Myocyte (in vitro differentiated cells): ENCODE data around the gene YTHDC2. TPM values are rescaled to one million over a fixed set of nuclear protein-coding genes. Genes with fewer than 3 reads are reported as not detected.
"Not testable (repeated sequence)": the region's sequence is repeated elsewhere in the genome, so short reads cannot be mapped to it uniquely, and the experiment has no call there.

Experiments
- DNase-seq: peaks from one replicate; pipeline ENCODE4 v3.0.0-alpha.2; 2012; ENCODE audit warnings: low read depth
- total RNA-seq: library from RNA; depleted of rRNA; stranded (reverse); fragments of >200 nt; gene quantifications from 2 replicates; pipeline ENCODE4 v1.2.3, GENCODE V29; 2014

Gene YTHDC2
- total RNA-seq, 1 donor from 2014 or later = 11.8 TPM

GRCh38 chr5:113600255-113600905 is 86.9 kb downstream of the YTHDC2 start:
- DNase-seq = no peak

GRCh38 chr5:113601423-113601822 is 87.9 kb downstream of the YTHDC2 start:
- DNase-seq = no peak

GRCh38 chr5:113603246-113603645 is 89.8 kb downstream of the YTHDC2 start:
- DNase-seq = not testable (repeated sequence)

GRCh38 chr5:113606298-113607134 is 93.0 kb downstream of the YTHDC2 start:
- DNase-seq = peak; percentile 56

GRCh38 chr5:113607361-113607760 is 93.9 kb downstream of the YTHDC2 start:
- DNase-seq = no peak

GRCh38 chr5:113608113-113608596 is 94.7 kb downstream of the YTHDC2 start:
- DNase-seq = peak; percentile 69

GRCh38 chr5:113612060-113612496 is 98.6 kb downstream of the YTHDC2 start:
- DNase-seq = peak; percentile 41

- no peak for DNase-seq
Measured at GRCh38 chr5:113614191-113614590, 100.7 kb downstream of the YTHDC2 start.

GRCh38 chr5:113615708-113616107 is 102.2 kb downstream of the YTHDC2 start:
- DNase-seq = no peak

- no peak for DNase-seq
Measured at GRCh38 chr5:113617191-113617796, 103.8 kb downstream of the YTHDC2 start.

- no peak for DNase-seq
Measured at GRCh38 chr5:113632996-113633395, 119.5 kb downstream of the YTHDC2 start.

GRCh38 chr5:113634957-113635356 is 121.5 kb downstream of the YTHDC2 start:
- no peak for DNase-seq

GRCh38 chr5:113641715-113642114 is 128.2 kb downstream of the YTHDC2 start:
- DNase-seq = no peak

Other genes with a start within 250 kb of the YTHDC2 start
- gene TSSK1B, start 78.7 kb upstream of the YTHDC2 start, total RNA-seq = not detected in 2 replicates
- 10.2 and 12.0 TPM in 2 replicates for gene MCC, start 25.2 kb upstream of the YTHDC2 start, total RNA-seq